Measurements from ENCODE around the gene EPS8.
"Not testable (repeated sequence)": the region's sequence is repeated elsewhere in the genome, so short reads cannot be mapped to it uniquely, and the experiment has no call there.

EPS8 gene

DNA sequence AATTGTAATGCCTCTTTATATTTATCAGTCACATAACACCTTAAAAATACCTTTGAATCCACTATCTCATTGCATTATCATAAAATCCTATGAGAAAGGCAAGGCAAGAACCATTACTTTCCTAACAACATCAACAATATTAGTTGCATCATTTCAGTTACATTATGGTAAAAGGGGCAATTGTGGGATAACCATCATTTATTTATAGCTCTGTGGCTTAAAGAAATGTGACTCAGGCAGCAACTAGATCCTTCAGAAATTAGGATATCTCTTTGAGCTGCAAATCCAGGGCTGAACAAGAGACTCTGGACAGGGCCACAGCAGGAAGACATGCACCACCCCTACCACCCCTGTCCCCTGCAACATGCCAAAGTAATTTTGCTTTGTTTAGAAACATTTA lies 36.4 kb downstream of the EPS8 start:
- no peak for DNase-seq

DNA sequence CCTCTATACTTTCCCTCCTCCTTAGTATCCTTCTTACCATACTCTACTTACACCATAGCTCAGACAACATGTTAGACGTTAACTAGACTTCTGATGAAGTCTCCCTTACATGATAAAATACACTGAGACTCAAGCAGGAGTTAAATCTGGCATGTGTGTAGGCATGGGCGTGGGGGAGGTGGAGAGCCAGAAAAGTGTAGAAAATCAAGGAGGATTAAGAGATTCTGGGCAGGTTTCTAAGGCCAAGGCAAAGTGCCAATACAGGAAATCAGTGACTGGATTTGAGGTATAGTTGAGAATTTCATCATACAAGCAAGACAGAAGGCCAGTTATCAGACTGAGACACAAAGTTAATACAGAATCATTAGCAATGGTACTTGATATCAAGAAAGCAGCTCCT lies 37.4 kb downstream of the EPS8 start:
- DNase-seq, result no peak

- no peak for DNase-seq
Observed at GRCh38 chr12:15749937-15750336, 39.3 kb downstream of the EPS8 start.

- DNase-seq, result not testable (repeated sequence)
Observed at GRCh38 chr12:15741870-15742269, 47.3 kb downstream of the EPS8 start.

- no peak for DNase-seq
Observed at GRCh38 chr12:15741082-15741481, 48.1 kb downstream of the EPS8 start.

GRCh38 chr12:15740389-15740788 lies 48.8 kb downstream of the EPS8 start:
- DNase-seq, result not testable (repeated sequence)

- no peak for DNase-seq
Observed at GRCh38 chr12:15738438-15739015, 50.7 kb downstream of the EPS8 start.

GRCh38 chr12:15735837-15736615 lies 53.2 kb downstream of the EPS8 start:
- no peak for DNase-seq

GRCh38 chr12:15733136-15733535 lies 56.1 kb downstream of the EPS8 start:
- no peak for DNase-seq

- no peak for DNase-seq
Observed at GRCh38 chr12:15732341-15733061, 56.7 kb downstream of the EPS8 start.

DNA sequence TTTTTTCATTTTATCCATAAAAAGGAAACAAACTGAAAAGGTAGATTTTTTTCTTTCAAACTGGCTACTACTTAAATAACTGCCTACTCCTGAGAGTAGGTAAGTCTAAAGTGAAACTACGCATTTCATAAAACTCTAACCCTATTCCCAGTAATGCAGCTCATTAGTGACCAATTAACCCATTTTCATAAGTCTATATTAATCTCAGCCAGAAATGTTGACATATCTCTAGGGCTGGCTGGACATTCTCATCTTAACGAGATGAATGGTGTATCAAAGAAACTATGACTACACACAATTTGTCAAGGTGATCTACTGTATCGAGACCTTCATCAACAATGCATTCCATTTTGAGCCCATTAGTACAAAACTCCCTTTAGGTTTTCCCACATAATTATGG lies 57.2 kb downstream of the EPS8 start:
- no peak for DNase-seq

DNA sequence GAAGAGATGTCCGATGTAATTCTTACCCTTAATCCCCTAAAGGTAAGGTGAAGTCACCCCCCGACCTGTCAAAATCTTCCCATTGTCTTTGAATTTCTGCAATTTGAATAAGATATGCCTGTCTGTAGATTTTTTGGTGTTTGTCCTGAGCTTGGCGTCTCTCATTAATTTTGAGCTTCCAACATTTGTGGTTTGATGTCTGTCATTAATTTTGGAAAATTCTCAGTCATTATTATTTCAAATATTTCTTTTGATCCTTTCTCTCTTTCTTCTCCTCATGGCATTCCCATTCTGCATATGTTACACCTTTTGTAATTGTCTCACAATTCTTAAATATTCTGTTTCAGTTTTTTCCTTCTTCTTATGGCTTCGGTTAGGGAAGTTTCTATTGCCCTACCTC lies 60.1 kb downstream of the EPS8 start:
- no peak for DNase-seq

GRCh38 chr12:15728118-15728598 lies 61.0 kb downstream of the EPS8 start:
- no peak for DNase-seq

GRCh38 chr12:15726878-15727150 lies 62.4 kb downstream of the EPS8 start:
- DNase-seq, result no peak

GRCh38 chr12:15726027-15726877 lies 62.9 kb downstream of the EPS8 start:
- DNase-seq, result no peak

DNA sequence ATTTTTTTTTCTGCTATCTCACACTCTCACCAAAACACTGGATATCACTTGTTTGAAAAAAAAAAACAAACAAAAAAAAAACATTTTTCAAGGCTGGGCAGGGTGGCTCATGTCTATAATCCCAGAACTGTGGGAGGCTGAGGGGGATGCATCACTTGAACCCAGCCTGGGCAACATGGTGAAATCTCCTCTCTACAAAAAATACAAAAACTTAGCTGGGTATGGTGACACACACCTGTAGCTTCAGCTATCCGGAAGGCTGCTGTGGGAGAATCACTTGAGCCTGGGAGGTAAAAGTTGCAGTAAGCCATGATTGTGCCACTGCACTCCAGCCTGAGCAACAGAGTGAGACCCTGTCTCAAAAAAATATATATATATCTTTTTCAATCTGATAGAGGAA lies 66.2 kb downstream of the EPS8 start:
- DNase-seq, result no peak

GRCh38 chr12:15721316-15722115 lies 67.7 kb downstream of the EPS8 start:
- DNase-seq, result no peak

- DNase-seq, result no peak
Observed at GRCh38 chr12:15720295-15720694, 68.9 kb downstream of the EPS8 start.

DNA sequence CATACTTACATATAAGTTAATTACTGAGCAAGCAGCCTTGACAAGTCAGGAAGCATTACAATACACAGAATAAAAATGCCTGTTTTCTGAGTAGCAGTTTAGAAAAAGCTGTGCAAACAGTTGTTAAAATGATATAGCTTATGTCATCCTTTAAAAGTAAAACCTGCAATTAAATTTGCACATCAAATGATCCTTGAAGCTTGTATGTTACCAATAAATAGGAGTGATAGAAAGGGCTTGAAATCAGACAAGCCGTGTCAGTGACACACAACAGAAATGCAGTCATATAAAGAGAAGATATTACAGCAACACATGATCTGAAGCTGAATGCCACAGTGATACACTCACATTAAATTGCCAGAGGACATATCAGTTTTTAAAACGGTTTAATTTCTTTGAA lies 70.0 kb downstream of the EPS8 start:
- DNase-seq, result no peak

DNA sequence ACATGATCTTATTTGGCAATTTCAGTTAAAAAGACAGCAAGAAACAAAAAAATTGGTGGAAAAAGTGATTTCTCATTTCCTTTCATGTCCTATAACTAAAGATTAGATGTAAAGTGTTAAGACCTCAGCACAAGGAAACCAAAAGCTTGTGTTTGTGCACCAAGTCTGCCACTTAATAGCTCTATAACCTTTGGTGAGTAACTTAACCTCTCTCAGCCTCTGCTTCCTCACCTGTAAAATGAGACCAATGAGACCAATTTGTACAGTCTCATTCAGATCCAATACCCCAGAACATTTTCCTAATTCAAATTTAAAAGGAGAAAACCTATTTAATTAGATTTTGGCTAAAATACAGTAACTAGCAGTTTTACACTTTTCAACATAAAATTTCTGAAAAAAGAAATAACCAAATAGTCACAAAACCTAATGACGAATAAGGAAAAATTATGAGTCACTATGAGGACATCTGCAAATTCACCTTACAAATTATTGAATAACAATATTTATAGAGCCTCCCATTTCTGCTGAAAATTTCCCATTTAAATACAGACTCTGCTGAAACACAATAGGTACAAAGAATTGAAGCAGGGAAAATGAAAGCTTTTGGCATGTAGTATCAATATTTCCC lies 71.1 kb downstream of the EPS8 start:
- no peak for DNase-seq

DNA sequence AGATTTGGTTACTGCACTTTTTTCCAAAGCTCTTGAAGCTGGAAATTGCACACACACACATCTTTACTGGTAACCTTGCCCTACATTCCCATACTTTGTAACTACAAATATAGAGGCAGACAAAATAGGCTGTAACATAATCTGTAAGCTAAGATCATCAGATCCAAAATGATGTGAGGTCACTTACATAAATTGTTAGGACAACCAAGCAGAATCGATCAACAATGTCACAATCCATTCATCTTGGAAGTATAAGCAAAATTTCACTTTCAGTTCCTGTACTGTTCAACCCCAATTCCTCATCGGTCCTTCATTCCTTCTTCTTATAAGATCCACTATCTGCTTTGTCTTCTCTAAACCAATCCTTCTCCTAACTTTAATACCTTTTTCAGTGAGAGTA lies 72.6 kb downstream of the EPS8 start:
- no peak for DNase-seq

GRCh38 chr12:15714256-15714655 lies 74.9 kb downstream of the EPS8 start:
- no peak for DNase-seq
